ENCODE results near the gene KCNK1. TPM values are rescaled to one million over a fixed set of nuclear protein-coding genes. Genes with fewer than 3 reads are reported as not detected.

Gene KCNK1
- total RNA-seq, 1 donor from 2014 or later: 5.7 TPM

- Histone ChIP-seq H3K27ac (ENCODE audit: low read depth, low read length) (no peak overlapping the region), H3K9ac (ENCODE audit: low read length) (no peak overlapping the region), H3K4me3 (ENCODE audit: insufficient read depth, low read depth, low read length) (no peak overlapping the region), H3K36me3 (ENCODE audit: insufficient read depth, low read length) (no peaks in the 10 kb centered on the region), H3K9me3 (ENCODE audit: insufficient read depth, low read depth, low read length) (no peaks in the 10 kb centered on the region), H3K27me3 (ENCODE audit: insufficient read depth, low read length) (no peaks in the 10 kb centered on the region), H3K4me1 (ENCODE audit: insufficient read depth, low read length) (no peaks in the 10 kb centered on the region), H3K4me2 (ENCODE audit: low read length) (no peak overlapping the region), H4K20me1 (ENCODE audit: insufficient read depth, low read length) (no peaks in the 10 kb centered on the region), H2AFZ (ENCODE audit: low read depth, low read length) (no peak overlapping the region), H3K79me2 (ENCODE audit: insufficient read depth, low read length) (no peaks in the 10 kb centered on the region)
- no peak for DNase-seq (ENCODE audit: low read depth)
- Mint-ChIP-seq H3K4me3 (ENCODE audit: unreplicated experiment) (no peak overlapping the region), H3K4me1 (ENCODE audit: low read depth, unreplicated experiment) (peaks cover 5% of the 10 kb centered on the region), H3K27ac (ENCODE audit: unreplicated experiment) (no peak overlapping the region), H3K36me3 (ENCODE audit: low read depth, unreplicated experiment) (peaks cover 2% of the 10 kb centered on the region), H3K9me3 (ENCODE audit: unreplicated experiment) (peaks cover under 1% of the 10 kb centered on the region), H3K27me3 (ENCODE audit: low read depth, unreplicated experiment) (no peaks in the 10 kb centered on the region)
- FAIRE-seq: no peak
- TF ChIP-seq, protein P1, sequence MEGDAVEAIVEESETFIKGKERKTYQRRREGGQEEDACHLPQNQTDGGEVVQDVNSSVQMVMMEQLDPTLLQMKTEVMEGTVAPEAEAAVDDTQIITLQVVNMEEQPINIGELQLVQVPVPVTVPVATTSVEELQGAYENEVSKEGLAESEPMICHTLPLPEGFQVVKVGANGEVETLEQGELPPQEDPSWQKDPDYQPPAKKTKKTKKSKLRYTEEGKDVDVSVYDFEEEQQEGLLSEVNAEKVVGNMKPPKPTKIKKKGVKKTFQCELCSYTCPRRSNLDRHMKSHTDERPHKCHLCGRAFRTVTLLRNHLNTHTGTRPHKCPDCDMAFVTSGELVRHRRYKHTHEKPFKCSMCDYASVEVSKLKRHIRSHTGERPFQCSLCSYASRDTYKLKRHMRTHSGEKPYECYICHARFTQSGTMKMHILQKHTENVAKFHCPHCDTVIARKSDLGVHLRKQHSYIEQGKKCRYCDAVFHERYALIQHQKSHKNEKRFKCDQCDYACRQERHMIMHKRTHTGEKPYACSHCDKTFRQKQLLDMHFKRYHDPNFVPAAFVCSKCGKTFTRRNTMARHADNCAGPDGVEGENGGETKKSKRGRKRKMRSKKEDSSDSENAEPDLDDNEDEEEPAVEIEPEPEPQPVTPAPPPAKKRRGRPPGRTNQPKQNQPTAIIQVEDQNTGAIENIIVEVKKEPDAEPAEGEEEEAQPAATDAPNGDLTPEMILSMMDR (IDR thresholded peaks at IDR 0.05; ENCODE audit: insufficient read depth, low read depth, low read length): no peak
- TF ChIP-seq EZH2 (IDR thresholded peaks at IDR 0.05; ENCODE audit: insufficient read depth, low read length): no peak
Observed at GRCh38 chr1:233675446-233675845, 61.5 kb downstream of the KCNK1 start.

- no peak overlapping the region for H3K27ac Mint-ChIP-seq (ENCODE audit: unreplicated experiment)
- no peak overlapping the region for H3K4me2 ChIP-seq (ENCODE audit: low read length)
- FAIRE-seq (no peak), DNase-seq (ENCODE audit: low read depth) (no peak)
- TF ChIP-seq EZH2 (IDR thresholded peaks at IDR 0.05; ENCODE audit: insufficient read depth, low read length): no peak
- TF ChIP-seq, protein P1 (IDR thresholded peaks at IDR 0.05; ENCODE audit: insufficient read depth, low read depth, low read length): no peak
- no peak overlapping the region for H3K4me3 ChIP-seq (ENCODE audit: insufficient read depth, low read depth, low read length)
- H3K4me1 Mint-ChIP-seq (ENCODE audit: low read depth, unreplicated experiment): peaks cover 5% of the 10 kb centered on the region
- H3K27me3 Mint-ChIP-seq (ENCODE audit: low read depth, unreplicated experiment): no peaks in the 10 kb centered on the region
- peaks cover 2% of the 10 kb centered on the region for H3K36me3 Mint-ChIP-seq (ENCODE audit: low read depth, unreplicated experiment)
- no peak overlapping the region for H3K4me3 Mint-ChIP-seq (ENCODE audit: unreplicated experiment)
- H3K9me3 ChIP-seq (ENCODE audit: insufficient read depth, low read depth, low read length): no peaks in the 10 kb centered on the region
- no peaks in the 10 kb centered on the region for H3K79me2 ChIP-seq (ENCODE audit: insufficient read depth, low read length)
- H4K20me1 ChIP-seq (ENCODE audit: insufficient read depth, low read length): no peaks in the 10 kb centered on the region
- H3K36me3 ChIP-seq (ENCODE audit: insufficient read depth, low read length): no peaks in the 10 kb centered on the region
- H3K27ac ChIP-seq (ENCODE audit: low read depth, low read length): no peak overlapping the region
- no peak overlapping the region for H3K9ac ChIP-seq (ENCODE audit: low read length)
- no peaks in the 10 kb centered on the region for H3K4me1 ChIP-seq (ENCODE audit: insufficient read depth, low read length)
- H3K9me3 Mint-ChIP-seq (ENCODE audit: unreplicated experiment): no peaks in the 10 kb centered on the region
- no peaks in the 10 kb centered on the region for H3K27me3 ChIP-seq (ENCODE audit: insufficient read depth, low read length)
- no peak overlapping the region for H2AFZ ChIP-seq (ENCODE audit: low read depth, low read length)
Observed at GRCh38 chr1:233675893-233676292, 62.0 kb downstream of the KCNK1 start.

GRCh38 chr1:233677690-233678354 is 63.9 kb downstream of the KCNK1 start:
- Mint-ChIP-seq H3K9me3 (ENCODE audit: unreplicated experiment) (no peaks in the 10 kb centered on the region), H3K4me3 (ENCODE audit: unreplicated experiment) (no peak overlapping the region), H3K4me1 (ENCODE audit: low read depth, unreplicated experiment) (peaks cover 5% of the 10 kb centered on the region), H3K36me3 (ENCODE audit: low read depth, unreplicated experiment) (peaks cover 2% of the 10 kb centered on the region), H3K27me3 (ENCODE audit: low read depth, unreplicated experiment) (no peaks in the 10 kb centered on the region), H3K27ac (ENCODE audit: unreplicated experiment) (no peak overlapping the region)
- no peak overlapping the region for H3K9ac ChIP-seq (ENCODE audit: low read length)
- no peaks in the 10 kb centered on the region for H3K9me3 ChIP-seq (ENCODE audit: insufficient read depth, low read depth, low read length)
- H3K4me2 ChIP-seq (ENCODE audit: low read length): no peak overlapping the region
- no peaks in the 10 kb centered on the region for H3K36me3 ChIP-seq (ENCODE audit: insufficient read depth, low read length)
- H2AFZ ChIP-seq (ENCODE audit: low read depth, low read length): no peak overlapping the region
- FAIRE-seq (no peak), DNase-seq (ENCODE audit: low read depth) (no peak)
- TF ChIP-seq EZH2 (IDR thresholded peaks at IDR 0.05; ENCODE audit: insufficient read depth, low read length): no peak
- TF ChIP-seq, protein P1 (IDR thresholded peaks at IDR 0.05; ENCODE audit: insufficient read depth, low read depth, low read length): no peak
- H4K20me1 ChIP-seq (ENCODE audit: insufficient read depth, low read length): no peaks in the 10 kb centered on the region
- no peak overlapping the region for H3K4me3 ChIP-seq (ENCODE audit: insufficient read depth, low read depth, low read length)
- H3K27me3 ChIP-seq (ENCODE audit: insufficient read depth, low read length): no peaks in the 10 kb centered on the region
- H3K79me2 ChIP-seq (ENCODE audit: insufficient read depth, low read length): no peaks in the 10 kb centered on the region
- no peaks in the 10 kb centered on the region for H3K4me1 ChIP-seq (ENCODE audit: insufficient read depth, low read length)
- H3K27ac ChIP-seq (ENCODE audit: low read depth, low read length): no peak overlapping the region
